ENCODE measurements around the gene TSFM.

The TSFM gene

GRCh38 chr12:57749061-57749460 is 33.5 kb upstream of the TSFM start:
- no peak for DNase-seq (ENCODE audit: low read depth)
- no peak for TF ChIP-seq CTCF (conservative IDR thresholded peaks at IDR 0.05; ENCODE audit: control insufficient read depth, insufficient read depth, low read depth, low read length)
- no peak overlapping the region for H3K4me3 ChIP-seq (ENCODE audit: control insufficient read depth, low read depth, low read length)

- peak overlapping the region; percentile 89 for H3K4me3 ChIP-seq (ENCODE audit: control insufficient read depth, low read depth, low read length)
- no peak for DNase-seq (ENCODE audit: low read depth)
- no peak for TF ChIP-seq CTCF (conservative IDR thresholded peaks at IDR 0.05; ENCODE audit: control insufficient read depth, insufficient read depth, low read depth, low read length)
These were observed 31.8 kb upstream of the TSFM start for GRCh38 chr12:57750561-57751431.

- no peak for TF ChIP-seq CTCF (conservative IDR thresholded peaks at IDR 0.05; ENCODE audit: control insufficient read depth, insufficient read depth, low read depth, low read length)
- no peak for DNase-seq (ENCODE audit: low read depth)
These were observed 31.2 kb upstream of the TSFM start for GRCh38 chr12:57751432-57751787.

GRCh38 chr12:57751788-57752667 is 30.6 kb upstream of the TSFM start, which contains the start of gene CDK4:
Gene CDK4 (minus strand): TSS chr12:57752310. CDS start chr12:57751717, 593 bp downstream.
- H3K4me3 ChIP-seq (ENCODE audit: control insufficient read depth, low read depth, low read length), result peak within 1 kb of the TSS; percentile 89
- no peak for TF ChIP-seq CTCF (conservative IDR thresholded peaks at IDR 0.05; ENCODE audit: control insufficient read depth, insufficient read depth, low read depth, low read length)
- peak; percentile 99 for DNase-seq (ENCODE audit: low read depth)

More at GRCh38 chr12:57751432-57751787, 31.2 kb upstream of the TSFM start:
- peak overlapping the region; percentile 89 for H3K4me3 ChIP-seq (ENCODE audit: control insufficient read depth, low read depth, low read length)

GRCh38 chr12:57752668-57753000 is 30.0 kb upstream of the TSFM start:
- DNase-seq (ENCODE audit: low read depth), result no peak
- no peak for TF ChIP-seq CTCF (conservative IDR thresholded peaks at IDR 0.05; ENCODE audit: control insufficient read depth, insufficient read depth, low read depth, low read length)
- H3K4me3 ChIP-seq (ENCODE audit: control insufficient read depth, low read depth, low read length), result peak overlapping the region; percentile 44

- no peak for TF ChIP-seq CTCF (conservative IDR thresholded peaks at IDR 0.05; ENCODE audit: control insufficient read depth, insufficient read depth, low read depth, low read length)
- DNase-seq (ENCODE audit: low read depth), result no peak
- no peak overlapping the region for H3K4me3 ChIP-seq (ENCODE audit: control insufficient read depth, low read depth, low read length)
These were observed 28.7 kb upstream of the TSFM start for GRCh38 chr12:57753756-57754337.

All from fibroblast of mammary gland (primary cell).